Natural killer cell (primary cell): ENCODE data around the gene CHCHD1. TPM values are rescaled to one million over a fixed set of nuclear protein-coding genes. Genes with fewer than 3 reads are reported as not detected.

Experiments
- ATAC-seq, 3 donors: fragments of 150-1000 bp in 2 of 3; fragments of 200-7000 bp in 1 of 3; cut with Tn5 transposase; 1 replicate in 1 of 3; 2 replicates in 2 of 3; pipeline ENCODE4 v1.10.0; 2021; ENCODE audit warnings: mild to moderate bottlenecking in 2 of 3, moderate library complexity in 2 of 3
- DNase-seq, 2 donors: peaks; one replicate each; pipeline versions ENCODE4 v3.0.0 to v3.0.0-alpha.2; 2013 to 2021; ENCODE audit warnings: mixed read lengths in 1 of 2
- H3K27ac ChIP-seq: one replicate; pipeline ENCODE4 v1.5.1; 2013; ENCODE audit warnings: mild to moderate bottlenecking, low read length
- H3K27me3 ChIP-seq: one replicate; pipeline ENCODE4 v1.6.1; 2013; ENCODE audit warnings: low read length; ENCODE audit not compliant: control insufficient read depth, insufficient read depth
- H3K36me3 ChIP-seq: one replicate; pipeline ENCODE4 v1.6.1; 2013; ENCODE audit warnings: low read length; ENCODE audit not compliant: control insufficient read depth, insufficient read depth
- H3K4me1 ChIP-seq: one replicate; pipeline ENCODE4 v1.6.1; 2013; ENCODE audit warnings: low read length; ENCODE audit not compliant: control insufficient read depth, insufficient read depth
- H3K4me3 ChIP-seq: one replicate; pipeline ENCODE4 v1.5.1; 2013; ENCODE audit warnings: low read length
- H3K9me3 ChIP-seq: one replicate; pipeline ENCODE4 v1.6.1; 2013; ENCODE audit warnings: low read length; ENCODE audit not compliant: control insufficient read depth, insufficient read depth
- H3K27ac Mint-ChIP-seq, 2 donors: one replicate each; pipeline ENCODE4 v1.8.0; 2022; ENCODE audit warnings: mild to moderate bottlenecking in 2 of 2, mixed read lengths in 2 of 2, moderate library complexity in 1 of 2
- H3K27me3 Mint-ChIP-seq, 2 donors: one replicate each; pipeline ENCODE4 v1.8.0; 2022; ENCODE audit warnings: low read depth in 2 of 2, mixed read lengths in 2 of 2
- H3K36me3 Mint-ChIP-seq: one replicate; pipeline ENCODE4 v1.8.0; 2022; ENCODE audit warnings: mixed read lengths
- H3K4me1 Mint-ChIP-seq, 2 donors: one replicate each; pipeline ENCODE4 v1.8.0; 2022; ENCODE audit warnings: mixed read lengths in 2 of 2
- H3K4me3 Mint-ChIP-seq: one replicate; pipeline ENCODE4 v1.8.0; 2022; ENCODE audit warnings: mild to moderate bottlenecking, moderate library complexity, mixed read lengths
- H3K9me3 Mint-ChIP-seq, 2 donors: one replicate each; pipeline ENCODE4 v1.8.0; 2022; ENCODE audit warnings: mixed read lengths in 2 of 2
- WGBS: methylation state at CpG from one replicate; pipeline ENCODE4 v1.1.7; 2013; ENCODE audit warnings: missing lambda C conversion rate; ENCODE audit not compliant: insufficient coverage; 5-methylcytosine and 5-hydroxymethylcytosine counted together
- intact Hi-C: fragments of 100-400 bp; cut with micrococcal nuclease; formaldehyde crosslinking; loops from one replicate; pipeline ENCODE4 v1.14.2; 2022
- total RNA-seq, 4 donors: library from RNA; stranded (reverse); fragments of 120-200 nt in 1 of 4; gene quantifications; one replicate each; pipeline versions ENCODE4 v1.2.3 to v1.2.4, GENCODE V29; 2013 to 2022
- TF ChIP-seq, protein P1 (sequence below): fragments of 200-600 bp; IDR thresholded peaks from one replicate; pipeline ENCODE4 v1.8.0; 2022; ENCODE audit warnings: antibody characterized with exemption

The CHCHD1 gene
- total RNA-seq, 3 donors from 2014 or later (not counting 1 experiment from before 2014, with no cell fraction given), result 5.2 to 7.0 (median 5.9) TPM

DNA sequence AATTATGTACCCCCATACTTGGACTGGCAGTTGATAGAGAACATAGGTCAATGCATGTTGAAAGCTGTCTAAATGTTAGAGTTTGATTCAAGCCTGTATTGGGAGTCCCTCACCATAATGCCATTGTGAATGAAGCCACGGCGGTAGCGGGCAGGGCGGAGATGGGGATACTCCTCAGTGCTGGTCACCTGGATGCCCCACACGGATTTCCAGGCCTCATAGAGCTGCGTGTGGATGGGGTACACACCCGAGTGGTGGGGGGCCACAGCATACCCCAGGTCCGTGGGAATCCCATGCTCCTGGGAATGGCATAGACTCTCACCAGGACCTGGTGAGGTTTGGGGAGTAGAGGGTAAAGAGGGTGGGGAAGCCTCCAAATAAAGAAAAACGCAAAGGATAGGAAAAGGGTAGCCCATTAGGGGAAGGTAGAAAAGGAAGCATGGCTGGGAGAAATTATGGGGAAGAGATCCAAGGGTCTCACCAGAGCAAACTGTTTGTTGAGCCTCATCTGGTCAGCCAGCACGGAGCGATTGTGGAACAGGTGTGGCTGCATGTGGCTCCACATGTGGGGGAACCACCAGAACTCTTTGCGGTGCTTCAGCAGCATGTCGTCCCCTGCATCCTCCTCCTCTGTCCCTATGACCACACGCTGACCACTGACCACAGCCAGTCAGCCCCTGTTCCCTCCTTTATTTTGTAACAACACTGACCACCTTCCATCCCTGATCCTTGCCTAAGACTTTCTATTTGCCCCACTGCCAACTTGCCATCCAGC is 24.5 kb downstream of the CHCHD1 start:
- Mint-ChIP-seq H3K27me3 (no peaks in the 10 kb centered on the region), H3K27ac (peak overlapping the region in 1 of 2 donors; percentile 63), H3K4me1 (peaks cover 23 to 47% of the 10 kb centered on the region in 2 donors), H3K36me3 (peaks cover 6% of the 10 kb centered on the region), H3K9me3 (no peaks in the 10 kb centered on the region), H3K4me3 (no peak overlapping the region)
- intact Hi-C loops, result no loop called here
- Histone ChIP-seq H3K4me1 (peaks cover 32% of the 10 kb centered on the region), H3K4me3 (no peak overlapping the region), H3K9me3 (no peaks in the 10 kb centered on the region), H3K27ac (no peak overlapping the region), H3K36me3 (peaks cover 67% of the 10 kb centered on the region), H3K27me3 (no peaks in the 10 kb centered on the region)
- no peak for DNase-seq
- WGBS, result 94% methylated on average over 14 of the region's 14 CpGs
- no peak for ATAC-seq
- TF ChIP-seq, protein P1, sequence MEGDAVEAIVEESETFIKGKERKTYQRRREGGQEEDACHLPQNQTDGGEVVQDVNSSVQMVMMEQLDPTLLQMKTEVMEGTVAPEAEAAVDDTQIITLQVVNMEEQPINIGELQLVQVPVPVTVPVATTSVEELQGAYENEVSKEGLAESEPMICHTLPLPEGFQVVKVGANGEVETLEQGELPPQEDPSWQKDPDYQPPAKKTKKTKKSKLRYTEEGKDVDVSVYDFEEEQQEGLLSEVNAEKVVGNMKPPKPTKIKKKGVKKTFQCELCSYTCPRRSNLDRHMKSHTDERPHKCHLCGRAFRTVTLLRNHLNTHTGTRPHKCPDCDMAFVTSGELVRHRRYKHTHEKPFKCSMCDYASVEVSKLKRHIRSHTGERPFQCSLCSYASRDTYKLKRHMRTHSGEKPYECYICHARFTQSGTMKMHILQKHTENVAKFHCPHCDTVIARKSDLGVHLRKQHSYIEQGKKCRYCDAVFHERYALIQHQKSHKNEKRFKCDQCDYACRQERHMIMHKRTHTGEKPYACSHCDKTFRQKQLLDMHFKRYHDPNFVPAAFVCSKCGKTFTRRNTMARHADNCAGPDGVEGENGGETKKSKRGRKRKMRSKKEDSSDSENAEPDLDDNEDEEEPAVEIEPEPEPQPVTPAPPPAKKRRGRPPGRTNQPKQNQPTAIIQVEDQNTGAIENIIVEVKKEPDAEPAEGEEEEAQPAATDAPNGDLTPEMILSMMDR, result no peak

DNA sequence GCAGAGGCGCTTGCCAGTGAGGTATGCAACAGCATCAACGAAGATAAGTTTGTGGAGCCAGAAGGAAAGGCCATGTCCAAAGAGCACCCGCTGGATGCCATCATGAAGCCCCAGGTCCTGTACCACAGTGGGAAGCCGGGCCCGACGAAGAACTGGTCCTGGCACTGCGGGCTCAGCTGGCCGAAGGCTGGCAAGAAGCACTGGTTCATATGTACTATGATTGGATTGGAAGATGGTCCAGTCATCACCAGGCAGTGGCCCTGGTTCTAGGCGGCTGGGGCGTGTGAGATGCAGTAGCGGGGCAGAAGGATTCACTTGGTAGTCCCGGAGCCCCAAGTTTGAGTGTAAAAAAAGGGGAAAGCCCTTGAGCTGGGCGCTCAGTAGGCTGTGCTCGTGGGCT is 25.6 kb downstream of the CHCHD1 start:
- TF ChIP-seq, protein P1, result no peak

DNA sequence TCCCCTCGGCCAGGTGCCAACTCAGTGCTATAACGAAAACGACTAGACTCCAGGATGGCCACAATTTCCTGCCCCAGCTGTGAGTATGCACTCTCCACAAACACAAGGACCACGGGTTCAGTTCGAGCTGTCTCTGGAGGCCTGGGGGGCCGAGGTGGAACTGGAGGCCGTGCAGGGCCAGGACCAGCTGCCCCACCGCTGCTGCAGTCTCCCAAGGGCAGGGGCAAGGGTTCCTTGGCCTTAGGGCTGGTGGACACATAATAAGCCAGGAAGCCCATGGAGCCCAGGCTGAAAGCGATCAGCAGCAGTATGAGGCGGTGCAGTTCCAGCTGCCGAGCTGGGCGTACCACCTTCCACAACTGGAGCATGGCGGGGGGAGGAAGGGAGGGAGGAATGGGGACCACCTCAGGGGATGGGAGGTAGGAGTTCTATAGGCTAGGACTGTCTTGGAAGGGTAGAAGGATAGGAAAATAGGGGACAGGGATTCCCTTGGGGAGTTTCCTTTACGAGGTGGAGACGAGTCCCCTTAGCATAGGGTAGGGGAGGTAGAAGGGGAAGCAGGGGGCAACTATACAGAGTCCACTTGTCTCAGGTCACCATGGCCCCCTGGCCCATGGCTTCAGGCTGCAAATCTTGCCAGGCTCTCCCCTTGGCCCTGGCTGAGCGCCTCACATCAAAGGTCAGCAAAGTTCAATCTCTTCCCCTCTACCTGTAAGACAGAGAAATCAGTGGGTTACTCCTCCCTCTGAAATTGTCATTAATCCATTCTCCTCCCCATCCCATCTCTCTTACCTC is 26.4 kb downstream of the CHCHD1 start:
- no peaks in the 10 kb centered on the region for H3K27me3 Mint-ChIP-seq
- H3K36me3 Mint-ChIP-seq, result no peaks in the 10 kb centered on the region
- 87% methylated on average over 16 of the region's 16 CpGs for WGBS
- no peak for ATAC-seq
- DNase-seq, result no peak
- Histone ChIP-seq H3K27ac (no peak overlapping the region), H3K4me3 (no peak overlapping the region), H3K4me1 (peaks cover 37% of the 10 kb centered on the region), H3K27me3 (no peaks in the 10 kb centered on the region), H3K9me3 (no peaks in the 10 kb centered on the region), H3K36me3 (peaks cover 52% of the 10 kb centered on the region)
- H3K4me1 Mint-ChIP-seq, result peaks cover 31 to 42% of the 10 kb centered on the region in 2 donors
- peak overlapping the region in 1 of 2 donors; percentile 14 for H3K27ac Mint-ChIP-seq
- no peaks in the 10 kb centered on the region for H3K9me3 Mint-ChIP-seq
- TF ChIP-seq, protein P1, result no peak
- no peak overlapping the region for H3K4me3 Mint-ChIP-seq
- intact Hi-C loops, result no loop called here

More for the DNA sequence above, 25.6 kb downstream of the CHCHD1 start:
- Histone ChIP-seq H3K9me3 (no peaks in the 10 kb centered on the region), H3K27ac (no peak overlapping the region), H3K4me1 (peaks cover 37% of the 10 kb centered on the region), H3K27me3 (no peaks in the 10 kb centered on the region), H3K4me3 (no peak overlapping the region), H3K36me3 (peaks cover 56% of the 10 kb centered on the region)
- DNase-seq (no peak), ATAC-seq (no peak)
- 97% methylated on average over 14 of the region's 14 CpGs for WGBS
- Mint-ChIP-seq H3K4me3 (no peak overlapping the region), H3K9me3 (no peaks in the 10 kb centered on the region), H3K36me3 (peaks cover 6% of the 10 kb centered on the region), H3K27me3 (no peaks in the 10 kb centered on the region), H3K27ac (no peak overlapping the region), H3K4me1 (peaks cover 23 to 47% of the 10 kb centered on the region in 2 donors)
- intact Hi-C loops, result no loop called here
